ENCODE measurements around the gene PSG1.

The PSG1 gene

DNA sequence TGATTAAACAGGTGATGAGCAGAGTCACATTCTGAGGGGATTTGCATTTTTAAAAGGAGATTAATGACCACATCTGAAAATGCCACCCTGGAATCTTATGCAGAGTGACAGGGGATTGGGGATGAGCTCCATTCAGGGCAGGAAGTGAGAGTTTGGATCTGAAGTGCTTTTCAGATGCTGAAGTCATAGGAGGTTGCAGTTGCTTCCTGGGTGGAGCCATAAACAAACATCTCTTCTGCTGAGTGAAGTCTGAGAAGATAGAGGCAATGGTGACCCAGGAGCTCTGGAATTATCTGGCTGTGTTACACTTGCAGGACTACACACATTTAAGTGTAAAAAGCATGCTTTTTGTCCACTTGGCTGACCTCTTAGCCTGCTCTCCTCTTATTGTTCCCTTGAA is 62.6 kb downstream of the PSG1 start:
- no peak for DNase-seq
